Vagina (tissue), 2 donors: Measurements from ENCODE around the gene ANKRD49. TPM values are rescaled to one million over a fixed set of nuclear protein-coding genes. Genes with fewer than 3 reads are reported as not detected.

ENCODE experiments used
- DNase-seq, 2 donors: peaks; one replicate each; pipeline ENCODE4 v3.0.0-alpha.2; 2017; ENCODE audit errors: extremely low spot score in 2 of 2
- H3K27ac ChIP-seq: fragments of 200-600 bp; sonication (generic); one replicate; pipeline ENCODE4 v1.5.1; 2019
- H3K27me3 ChIP-seq: fragments of 200-600 bp; sonication (generic); one replicate; pipeline ENCODE4 v1.5.1; 2019
- H3K36me3 ChIP-seq, 2 donors: fragments of 200-600 bp; sonication (generic); one replicate each; pipeline ENCODE4 v1.5.1; 2017 to 2019
- H3K4me1 ChIP-seq: fragments of 200-600 bp; sonication (generic); one replicate; pipeline ENCODE4 v1.5.1; 2019
- H3K4me3 ChIP-seq, 2 donors: fragments of 200-600 bp; sonication (generic); 1 replicate in 1 of 2; 2 replicates in 1 of 2; pipeline ENCODE4 v1.5.1; 2016 to 2019
- H3K9me3 ChIP-seq: fragments of 200-600 bp; sonication (generic); one replicate; pipeline ENCODE4 v1.5.1; 2019
- CTCF ChIP-seq, 3 experiments: fragments of 450-650 bp in 2 of 3; fragments of 200-600 bp in 1 of 3; sonication (generic) in 1 of 3; IDR thresholded peaks; one replicate each; pipeline ENCODE4 v1.5.1; 2017 to 2019; ENCODE audit warnings: antibody characterized with exemption in 3 of 3, mild to moderate bottlenecking in 2 of 3, moderate library complexity in 2 of 3
- POLR2A ChIP-seq, 2 donors: fragments of 450-650 bp; IDR thresholded peaks; one replicate each; pipeline ENCODE4 v1.6.1; 2017; ENCODE audit warnings: antibody characterized with exemption in 2 of 2, mild to moderate bottlenecking in 2 of 2, moderate library complexity in 2 of 2
- POLR2AphosphoS5 ChIP-seq, 2 donors: sonication (generic); formaldehyde crosslinking; IDR thresholded peaks; one replicate each; pipeline ENCODE4 v1.9.0; 2017; ENCODE audit warnings: antibody characterized with exemption in 2 of 2, mild to moderate bottlenecking in 2 of 2, low read depth in 1 of 2; ENCODE audit not compliant: insufficient read depth in 1 of 2
- intact Hi-C: fragments of 100-400 bp; cut with DNase I; formaldehyde crosslinking; loops from one replicate; pipeline ENCODE4 v1.15.1; 2023
- microRNA counts, 2 donors: library from miRNA; unstranded; fragments of <30 nt; microRNA quantifications; one replicate each; lab custom pipeline; 2016 to 2017
- microRNA-seq: library from miRNA; unstranded; fragments of <30 nt; microRNA quantifications from one replicate; pipeline ENCODE4, GENCODE V29; 2017; ENCODE audit warnings: borderline number of aligned reads, borderline replicate concordance
- small RNA-seq: library from RNA; depleted of rRNA; stranded (forward); fragments of <200 nt; gene quantifications from one replicate; pipeline ENCODE3, GENCODE V24; 2016
- total RNA-seq: library from RNA; depleted of rRNA; stranded (reverse); fragments of >200 nt; gene quantifications from one replicate; pipeline ENCODE4 v1.2.3, GENCODE V29; 2016

ANKRD49 gene
- total RNA-seq, 1 donor from 2014 or later: 12.5 TPM

GRCh38 chr11:94546886-94547285 lies 53.1 kb downstream of the ANKRD49 start:
- Histone ChIP-seq H3K9me3 (no peaks in the 10 kb centered on the region), H3K4me1 (peaks cover 61% of the 10 kb centered on the region), H3K27me3 (no peaks in the 10 kb centered on the region), H3K27ac (no peak overlapping the region), H3K36me3 (no peaks in the 10 kb centered on the region), H3K4me3 (peak overlapping the region in 1 of 2 donors; percentile 5)
- DNase-seq: no peak
- TF ChIP-seq CTCF (IDR thresholded peaks at IDR 0.05) (no peak), POLR2A (IDR thresholded peaks at IDR 0.05) (no peak), POLR2AphosphoS5 (IDR thresholded peaks at IDR 0.05; ENCODE audit: insufficient read depth in 1 of 2, low read depth in 1 of 2) (no peak)
- intact Hi-C loops: no loop called here

- intact Hi-C loops: no loop called here
- Histone ChIP-seq H3K4me3 (no peak overlapping the region), H3K27me3 (no peaks in the 10 kb centered on the region), H3K9me3 (no peaks in the 10 kb centered on the region), H3K36me3 (no peaks in the 10 kb centered on the region), H3K27ac (no peak overlapping the region), H3K4me1 (peaks cover 55% of the 10 kb centered on the region)
- no peak for TF ChIP-seq POLR2AphosphoS5 (IDR thresholded peaks at IDR 0.05; ENCODE audit: insufficient read depth in 1 of 2, low read depth in 1 of 2)
- no peak for TF ChIP-seq POLR2A (IDR thresholded peaks at IDR 0.05)
- no peak for TF ChIP-seq CTCF (IDR thresholded peaks at IDR 0.05)
- DNase-seq: no peak
These were observed 55.4 kb downstream of the ANKRD49 start for GRCh38 chr11:94549146-94549545.

MicroRNAs within 50 kb of the gene (microRNA counts, 767-probe panel; counts per million panel counts)
- microRNA hsa-miR-548l (lab: Ali Mortazavi, UCI): 238 to 261 counts per million in 2 donors

Small RNAs within 50 kb of the gene (microRNA-seq; reads per million reads assigned to microRNA genes)
- gene MIR548L: 3.8 reads per million

Small RNAs within 50 kb of the gene (small RNA-seq; reads per million reads assigned to genes)
- gene MIR548L: not detected

Other genes with a start within 250 kb of the ANKRD49 start
- not detected for gene IZUMO1R, start 189.4 kb upstream of the ANKRD49 start, total RNA-seq
- gene GPR83, start 92.6 kb upstream of the ANKRD49 start, total RNA-seq: not detected
- gene MRE11, start 140 bp upstream of the ANKRD49 start, total RNA-seq: 40.5 TPM
- not detected for gene C11orf97, start 18.5 kb downstream of the ANKRD49 start, total RNA-seq
- gene FUT4, start 49.9 kb downstream of the ANKRD49 start, total RNA-seq: 6.1 TPM
- 3.2 TPM for gene PIWIL4, start 73.4 kb downstream of the ANKRD49 start, total RNA-seq